AG10803 (cell line): Measurements from ENCODE around the gene VPS39.

Experiments used
- DNase-seq: peaks from one replicate; pipeline ENCODE4 v3.0.0; 2010; ENCODE audit warnings: low read depth
- H3K4me3 ChIP-seq: 2 replicates; pipeline ENCODE4 v1.5.1; 2011; ENCODE audit warnings: mild to moderate bottlenecking, low read length, control low read depth
- CTCF ChIP-seq: conservative IDR thresholded peaks from 2 replicates; pipeline ENCODE4 v1.5.1; 2011; ENCODE audit warnings: mild to moderate bottlenecking, low read length, control low read depth, inconsistent platforms

The VPS39 gene

DNA sequence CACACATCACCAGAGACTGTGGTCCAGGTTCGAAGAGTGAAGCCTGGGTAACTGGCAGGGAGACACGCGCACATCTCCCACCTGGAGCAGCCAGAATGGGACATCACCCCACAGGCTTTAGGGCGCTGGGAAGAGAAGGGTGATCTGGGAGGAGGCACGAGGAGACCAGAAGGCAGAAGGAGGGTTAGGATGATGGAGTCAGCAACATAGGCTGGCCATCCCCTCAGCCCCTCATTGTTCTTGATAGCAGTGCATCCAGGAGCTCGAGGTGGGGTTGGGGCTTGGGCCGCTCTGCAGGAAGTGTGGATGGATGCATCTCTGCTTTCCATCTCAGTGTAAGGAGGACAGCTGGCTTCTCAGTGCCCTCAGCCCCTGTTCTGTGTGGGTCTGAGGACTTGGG lies 66.9 kb downstream of the VPS39 start:
- H3K4me3 ChIP-seq = no peak overlapping the region
- DNase-seq = no peak
- TF ChIP-seq CTCF = no peak

- no peak for TF ChIP-seq CTCF
- no peak for DNase-seq
- H3K4me3 ChIP-seq = no peak overlapping the region
Measured at GRCh38 chr15:42140383-42141070, 67.6 kb downstream of the VPS39 start.

- no peak for DNase-seq
- no peak for TF ChIP-seq CTCF
- no peak overlapping the region for H3K4me3 ChIP-seq
Measured at GRCh38 chr15:42139596-42139995, 68.5 kb downstream of the VPS39 start.

- no peak overlapping the region for H3K4me3 ChIP-seq
- TF ChIP-seq CTCF = no peak
- no peak for DNase-seq
Measured at GRCh38 chr15:42138968-42139386, 69.1 kb downstream of the VPS39 start.

- TF ChIP-seq CTCF = no peak
- no peak overlapping the region for H3K4me3 ChIP-seq
- DNase-seq = no peak
Measured at GRCh38 chr15:42138411-42138810, 69.7 kb downstream of the VPS39 start.

DNA sequence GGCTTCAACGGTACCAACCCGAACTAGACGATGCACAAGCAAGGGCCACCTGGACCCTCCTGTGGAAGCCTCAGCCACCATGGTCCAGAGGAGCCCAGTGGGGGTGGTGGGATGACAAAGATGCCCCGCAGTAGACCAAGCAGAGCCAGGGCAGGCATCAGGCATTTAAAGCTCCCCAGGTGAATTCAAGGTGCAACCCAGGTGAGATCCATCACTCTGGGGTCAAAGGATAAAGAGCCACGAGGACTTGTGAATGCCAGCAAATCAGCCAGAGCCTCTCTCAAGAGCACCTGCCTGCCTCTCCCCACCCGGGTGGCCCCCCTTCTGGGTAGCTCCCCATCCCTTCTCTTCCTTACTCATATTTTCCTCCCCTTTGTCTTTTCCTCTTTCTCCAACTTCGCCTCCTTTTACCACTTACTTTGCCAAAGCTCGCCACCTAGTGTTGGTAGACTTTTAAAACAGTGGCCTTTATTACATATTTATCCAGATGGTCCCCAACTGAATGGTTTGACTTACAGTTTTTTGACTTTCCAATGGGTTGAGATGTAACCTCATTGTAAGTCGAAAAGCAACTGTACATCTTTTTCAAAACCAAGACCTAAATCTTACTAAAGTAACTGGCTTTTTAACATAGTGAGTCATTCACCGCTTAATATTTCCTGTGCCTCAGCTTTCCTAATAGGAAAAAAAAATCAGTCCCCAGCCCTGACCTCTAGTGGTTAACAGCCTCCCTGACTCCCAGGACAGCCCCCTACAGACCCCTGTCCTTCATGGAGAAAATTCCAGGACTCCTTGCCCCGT lies 70.4 kb downstream of the VPS39 start:
- DNase-seq = peak; percentile 52
- TF ChIP-seq CTCF = peak; percentile 73
- no peak overlapping the region for H3K4me3 ChIP-seq

- H3K4me3 ChIP-seq = no peak overlapping the region
- TF ChIP-seq CTCF = no peak
Measured at GRCh38 chr15:42136513-42136912, 71.6 kb downstream of the VPS39 start.

More at GRCh38 chr15:42136513-42136912, 71.6 kb downstream of the VPS39 start:
- DNase-seq = no peak
